GM23338 (cell line): ENCODE results near the gene VPS45. TPM values are rescaled to one million over a fixed set of nuclear protein-coding genes. Genes with fewer than 3 reads are reported as not detected.

ENCODE experiments used
- ATAC-seq: fragments of 200-7000 bp; cut with Tn5 transposase; 3 replicates; pipeline ENCODE4 v1.9.1; 2020
- DNase-seq: peaks from one replicate; pipeline ENCODE4 v3.0.0-alpha.2; 2015; ENCODE audit warnings: low spot score
- H2AFZ ChIP-seq: fragments of 200-600 bp; sonication (generic); 2 replicates; pipeline ENCODE4 v1.8.0; 2016; ENCODE audit warnings: antibody characterized with exemption, mild to moderate bottlenecking, moderate library complexity
- H3F3A ChIP-seq: fragments of 200-600 bp; sonication (generic); replicated peaks from 2 replicates; pipeline ENCODE4 v1.8.0; 2017; ENCODE audit warnings: antibody characterized with exemption, mixed run types, low read depth
- H3K27ac ChIP-seq: fragments of 200-600 bp; sonication (generic); 2 replicates; pipeline ENCODE4 v1.6.1; 2016; ENCODE audit warnings: low read depth
- H3K27me3 ChIP-seq: fragments of 200-600 bp; sonication (generic); 2 replicates; pipeline ENCODE4 v1.8.0; 2016; ENCODE audit warnings: mild to moderate bottlenecking, mixed run types, moderate library complexity; ENCODE audit not compliant: insufficient read depth
- H3K36me3 ChIP-seq: fragments of 200-600 bp; sonication (generic); 2 replicates; pipeline ENCODE4 v1.8.0; 2016; ENCODE audit warnings: mild to moderate bottlenecking; ENCODE audit not compliant: insufficient read depth
- H3K4me1 ChIP-seq: fragments of 200-600 bp; sonication (generic); 2 replicates; pipeline ENCODE4 v1.8.0; 2016; ENCODE audit warnings: mild to moderate bottlenecking, moderate library complexity; ENCODE audit not compliant: insufficient read depth
- H3K4me2 ChIP-seq: fragments of 200-600 bp; sonication (generic); 2 replicates; pipeline ENCODE4 v1.7.1; 2017; ENCODE audit warnings: mixed run types
- H3K4me3 ChIP-seq: fragments of 200-600 bp; sonication (generic); 2 replicates; pipeline ENCODE4 v1.6.1; 2016; ENCODE audit warnings: mixed run types
- H3K79me2 ChIP-seq: fragments of 200-600 bp; sonication (generic); replicated peaks from 2 replicates; pipeline ENCODE4 v1.8.0; 2017; ENCODE audit warnings: mild to moderate bottlenecking; ENCODE audit not compliant: insufficient read depth
- H3K9me2 ChIP-seq: fragments of 200-600 bp; sonication (generic); 2 replicates; pipeline ENCODE4 v1.8.0; 2017; ENCODE audit not compliant: insufficient read depth
- H4K20me1 ChIP-seq: fragments of 200-600 bp; sonication (generic); replicated peaks from 2 replicates; pipeline ENCODE4 v1.8.0; 2017; ENCODE audit warnings: mild to moderate bottlenecking; ENCODE audit not compliant: insufficient read depth
- H3K27ac Mint-ChIP-seq: 2 replicates; pipeline ENCODE4 v1.8.0; 2020; ENCODE audit warnings: inconsistent platforms, mild to moderate bottlenecking, moderate library complexity, mixed read lengths
- H3K27me3 Mint-ChIP-seq: 3 replicates; pipeline ENCODE4 v1.8.0; 2022; ENCODE audit warnings: low read depth, mild to moderate bottlenecking, moderate library complexity, mixed read lengths, inconsistent platforms; ENCODE audit not compliant: insufficient read depth, poor library complexity
- H3K36me3 Mint-ChIP-seq: 3 replicates; pipeline ENCODE4 v1.8.0; 2021; ENCODE audit warnings: low read depth, mild to moderate bottlenecking, inconsistent platforms, moderate library complexity, mixed read lengths
- H3K4me1 Mint-ChIP-seq: 3 replicates; pipeline ENCODE4 v1.8.0; 2020; ENCODE audit warnings: mild to moderate bottlenecking, inconsistent platforms, mixed read lengths
- H3K4me3 Mint-ChIP-seq: 3 replicates; pipeline ENCODE4 v1.8.0; 2021; ENCODE audit warnings: moderate library complexity, mild to moderate bottlenecking, inconsistent platforms, mixed read lengths
- H3K9me3 Mint-ChIP-seq: 3 replicates; pipeline ENCODE4 v1.8.0; 2020; ENCODE audit warnings: moderate library complexity, mild to moderate bottlenecking, inconsistent platforms, mixed read lengths
- CREB1 ChIP-seq: fragments of 250-450 bp; sonication (Bioruptor Pico); IDR thresholded peaks from 2 replicates; pipeline ENCODE4 v1.5.0; 2020; ENCODE audit warnings: low read depth, mild to moderate bottlenecking, moderate library complexity
- EZH2 ChIP-seq: fragments of 200-600 bp; sonication (generic); IDR thresholded peaks from one replicate; pipeline ENCODE4 v1.8.0; 2017; ENCODE audit warnings: antibody characterized with exemption, mild to moderate bottlenecking, low read depth; ENCODE audit not compliant: unreplicated experiment
- EZH2phosphoT487 ChIP-seq: fragments of 200-600 bp; sonication (generic); IDR thresholded peaks from one replicate; pipeline ENCODE4 v1.8.1; 2018; ENCODE audit warnings: antibody characterized with exemption; ENCODE audit not compliant: unreplicated experiment
- JUNB ChIP-seq: IDR thresholded peaks from one replicate; pipeline ENCODE4 v1.6.1; 2016; ENCODE audit warnings: antibody characterized with exemption; ENCODE audit not compliant: unreplicated experiment
- NANOG ChIP-seq: IDR thresholded peaks from 2 replicates; pipeline ENCODE4 v1.6.1; 2016; ENCODE audit warnings: antibody characterized with exemption, borderline replicate concordance
- POLR2AphosphoS5 ChIP-seq: IDR thresholded peaks from 2 replicates; pipeline ENCODE4 v1.6.1; 2016; ENCODE audit warnings: antibody characterized with exemption, low read depth
- REST ChIP-seq: IDR thresholded peaks from one replicate; pipeline ENCODE4 v1.6.1; 2018; ENCODE audit warnings: antibody characterized with exemption; ENCODE audit not compliant: unreplicated experiment
- ZNF114 ChIP-seq: fragments of 250-450 bp; sonication (Bioruptor Pico); IDR thresholded peaks from 2 replicates; pipeline ENCODE4 v1.5.0; 2020; ENCODE audit warnings: mild to moderate bottlenecking, moderate library complexity
- ZNF331 ChIP-seq: fragments of 250-450 bp; sonication (Bioruptor Pico); IDR thresholded peaks from 2 replicates; pipeline ENCODE4 v1.5.0; 2020; ENCODE audit warnings: low read depth, mild to moderate bottlenecking, moderate library complexity
- polyA plus RNA-seq: library from polyadenylated mRNA; unstranded; fragments of >200 nt; fragmentation: Nextera tagmentation; extraction: Ambion mirVana; gene quantifications from 2 replicates; pipeline ENCODE4 v1.2.1, GENCODE V29; 2016
- total RNA-seq: library from RNA; depleted of rRNA; stranded (reverse); fragments of >200 nt; shearing (Covaris generic); gene quantifications from 2 replicates; pipeline ENCODE4 v1.2.3, GENCODE V29; 2014
- TF ChIP-seq, protein P1 (sequence below): IDR thresholded peaks from 2 replicates; pipeline ENCODE4 v1.6.1; 2016; ENCODE audit warnings: antibody characterized with exemption

VPS45 gene
- total and polyA plus RNA-seq, 2 experiments from 2014 or later, result 23.5 to 37.5 TPM

GRCh38 chr1:150094734-150095265 lies 27.2 kb downstream of the VPS45 start (continued):
- no peak for TF ChIP-seq REST

- Histone ChIP-seq H3F3A (0 out of 2 replicates have a peak, but pooled peaks cover 3% of the 10 kb centered on the region), H3K27ac (no peak overlapping the region), H3K4me2 (no peak overlapping the region), H3K4me3 (no peak overlapping the region), H3K79me2 (no peaks in the 10 kb centered on the region), H3K27me3 (no peaks in the 10 kb centered on the region), H3K36me3 (no peaks in the 10 kb centered on the region), H3K9me2 (no peaks in the 10 kb centered on the region), H2AFZ (no peak overlapping the region), H3K4me1 (0 out of 2 replicates have a peak, but pooled peaks cover 4% of the 10 kb centered on the region), H4K20me1 (no peaks in the 10 kb centered on the region; the same call in 1 of the 2 replicates)
- H3K27ac Mint-ChIP-seq, result no peak overlapping the region
- H3K9me3 Mint-ChIP-seq, result no peaks in the 10 kb centered on the region; the same call in 2 of the 3 replicates
- peaks cover 9% of the 10 kb centered on the region; the same call in 2 of the 3 replicates for H3K4me1 Mint-ChIP-seq
- DNase-seq (no peak), ATAC-seq (no peak)
- H3K27me3 Mint-ChIP-seq, result peaks cover 4% of the 10 kb centered on the region
- H3K4me3 Mint-ChIP-seq, result no peak overlapping the region
- peaks cover 16% of the 10 kb centered on the region; the same call in 2 of the 3 replicates for H3K36me3 Mint-ChIP-seq
- TF ChIP-seq REST, result no peak
- TF ChIP-seq CREB1 (CRISPR knock-in tag), result no peak
- TF ChIP-seq EZH2, result no peak
- TF ChIP-seq, protein P1, sequence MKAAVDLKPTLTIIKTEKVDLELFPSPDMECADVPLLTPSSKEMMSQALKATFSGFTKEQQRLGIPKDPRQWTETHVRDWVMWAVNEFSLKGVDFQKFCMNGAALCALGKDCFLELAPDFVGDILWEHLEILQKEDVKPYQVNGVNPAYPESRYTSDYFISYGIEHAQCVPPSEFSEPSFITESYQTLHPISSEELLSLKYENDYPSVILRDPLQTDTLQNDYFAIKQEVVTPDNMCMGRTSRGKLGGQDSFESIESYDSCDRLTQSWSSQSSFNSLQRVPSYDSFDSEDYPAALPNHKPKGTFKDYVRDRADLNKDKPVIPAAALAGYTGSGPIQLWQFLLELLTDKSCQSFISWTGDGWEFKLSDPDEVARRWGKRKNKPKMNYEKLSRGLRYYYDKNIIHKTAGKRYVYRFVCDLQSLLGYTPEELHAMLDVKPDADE, result no peak
- no peak for TF ChIP-seq JUNB
- TF ChIP-seq POLR2AphosphoS5, result no peak
- no peak for TF ChIP-seq ZNF114 (CRISPR knock-in tag)
- no peak for TF ChIP-seq EZH2phosphoT487
- TF ChIP-seq NANOG, result no peak
- no peak for TF ChIP-seq ZNF331
Observed at GRCh38 chr1:150102986-150103385, 35.4 kb downstream of the VPS45 start.
